Stimulated activated CD8-positive, alpha-beta memory T cell treated with anti-CD3 and anti-CD28 coated beads, Interleukin-2, amount 100 ng/mL, for 48 hours (primary cell): ENCODE data around the gene SLC25A23.

Experiments used
- DNase-seq, 2 donors: peaks; one replicate each; pipeline ENCODE4 v3.0.0-alpha.2; 2020; ENCODE audit warnings: low read depth in 2 of 2

Gene SLC25A23

DNA sequence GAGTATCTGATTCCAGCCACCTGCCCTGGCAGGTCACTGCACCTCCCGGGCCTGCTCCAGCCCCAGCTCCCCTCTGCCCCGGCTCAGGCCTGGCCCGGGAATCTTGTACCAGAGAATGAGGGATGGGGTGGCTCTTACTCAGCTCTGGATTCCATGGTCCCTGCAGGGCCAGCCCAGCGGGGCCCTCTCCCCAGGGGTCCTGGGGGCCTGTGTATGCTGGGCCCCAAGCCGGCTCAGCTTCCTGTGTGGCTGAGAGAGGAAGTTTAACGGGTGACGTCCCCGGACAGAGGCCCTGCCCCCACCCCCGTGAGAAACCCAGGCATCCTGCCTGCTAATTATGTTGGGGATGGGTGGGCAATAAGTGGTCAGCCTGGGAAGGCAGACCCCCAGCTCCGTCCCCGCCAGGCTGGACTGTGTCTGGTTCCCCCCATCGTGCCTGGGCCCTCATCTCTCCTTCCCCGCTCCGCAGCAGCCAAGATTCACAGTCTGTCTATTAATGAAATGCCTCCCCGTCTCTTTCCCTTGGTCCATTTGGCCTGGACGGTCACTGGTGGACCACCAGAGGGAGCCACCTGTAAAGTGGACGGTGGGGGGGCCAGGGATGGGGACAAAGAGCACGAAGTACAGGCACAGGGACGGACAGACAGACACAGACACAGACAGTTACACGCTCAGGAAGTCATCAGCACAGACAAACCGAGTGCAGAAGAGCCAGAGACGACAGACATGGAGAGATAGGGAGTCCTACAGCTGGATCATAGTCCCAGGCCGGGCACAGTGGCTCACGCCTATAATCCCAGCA is 22.1 kb upstream of the SLC25A23 start, which contains the start of gene DENND1C:
TSS of gene DENND1C (minus strand) at position 247 of the 802 bp plus-strand sequence. CDS start at position 155, 92 bp downstream.
- peak; percentile 59 to 65 for DNase-seq

DNA sequence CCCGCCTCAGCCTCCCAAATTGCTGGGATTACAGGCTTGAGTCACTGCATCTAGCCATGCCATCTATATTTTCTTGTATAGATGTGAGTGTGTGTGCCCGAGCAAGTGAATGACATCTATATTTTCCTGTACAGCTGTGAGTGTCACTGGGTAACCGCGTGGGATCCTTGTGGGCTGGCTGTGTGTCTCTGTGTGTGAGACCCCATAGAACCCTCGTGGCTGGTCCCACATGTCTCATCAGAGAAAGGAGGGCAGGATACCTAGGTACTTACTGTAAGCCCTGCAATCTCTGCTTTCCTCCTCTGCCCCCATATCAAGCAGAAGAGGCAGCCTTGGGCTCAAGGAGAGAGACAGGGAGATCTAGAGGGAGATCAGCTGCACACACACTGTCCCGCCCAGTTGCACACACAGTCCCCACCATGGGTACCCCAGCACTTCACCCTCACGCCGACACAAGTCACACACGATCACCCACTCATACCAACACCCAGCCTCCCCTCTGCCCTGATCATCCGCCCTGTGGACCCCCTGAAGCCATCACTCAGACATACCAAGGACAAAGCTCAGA is 21.3 kb upstream of the SLC25A23 start:
- DNase-seq, result no peak

DNA sequence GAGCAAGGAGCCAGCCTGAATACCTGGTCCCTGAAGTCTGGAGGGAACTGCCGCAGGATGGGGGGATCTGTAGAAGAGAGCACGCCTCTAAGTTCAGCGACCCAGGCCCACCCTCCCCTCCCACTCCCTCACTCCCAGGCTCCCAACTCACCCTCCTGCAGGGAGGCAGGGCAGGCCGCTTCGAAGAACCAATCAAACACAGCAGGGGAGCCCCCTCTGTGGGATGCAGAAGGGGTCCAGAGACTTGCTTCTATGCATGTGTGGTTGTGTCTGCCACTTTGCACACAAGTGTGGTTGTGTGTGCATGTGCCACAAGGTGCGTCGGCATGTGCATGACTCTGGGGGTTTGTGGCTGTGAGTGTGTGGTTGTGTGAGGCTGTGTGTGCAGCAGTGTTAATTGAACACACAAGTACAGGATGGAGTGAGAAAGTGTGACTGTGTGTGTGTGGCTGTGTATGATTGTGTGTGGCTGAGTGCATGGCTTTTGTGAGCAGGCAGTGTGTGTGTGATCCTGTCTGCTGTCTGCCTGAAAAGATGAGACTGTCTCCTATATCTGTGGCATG is 20.3 kb upstream of the SLC25A23 start:
- no peak for DNase-seq

DNA sequence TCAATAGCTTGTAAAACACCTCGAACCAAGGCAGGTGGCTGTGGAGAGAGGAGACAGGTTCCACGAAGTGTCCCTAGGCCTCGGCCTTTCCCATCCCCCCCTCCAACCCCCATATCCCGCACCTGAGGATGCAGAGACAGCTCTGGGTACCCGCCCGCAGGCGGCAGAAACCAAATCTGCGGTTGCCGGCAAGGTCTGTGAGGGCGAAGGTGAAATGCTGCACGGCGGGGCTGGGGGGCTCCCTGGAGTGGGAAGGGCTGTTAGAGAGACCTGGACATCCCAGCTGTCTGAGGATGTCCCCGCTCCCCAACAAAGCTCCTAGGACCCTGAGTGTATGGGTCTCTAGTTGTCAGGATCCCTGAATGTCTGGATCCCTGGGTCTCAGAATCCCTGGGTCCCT is 19.2 kb upstream of the SLC25A23 start:
- DNase-seq, result no peak

DNA sequence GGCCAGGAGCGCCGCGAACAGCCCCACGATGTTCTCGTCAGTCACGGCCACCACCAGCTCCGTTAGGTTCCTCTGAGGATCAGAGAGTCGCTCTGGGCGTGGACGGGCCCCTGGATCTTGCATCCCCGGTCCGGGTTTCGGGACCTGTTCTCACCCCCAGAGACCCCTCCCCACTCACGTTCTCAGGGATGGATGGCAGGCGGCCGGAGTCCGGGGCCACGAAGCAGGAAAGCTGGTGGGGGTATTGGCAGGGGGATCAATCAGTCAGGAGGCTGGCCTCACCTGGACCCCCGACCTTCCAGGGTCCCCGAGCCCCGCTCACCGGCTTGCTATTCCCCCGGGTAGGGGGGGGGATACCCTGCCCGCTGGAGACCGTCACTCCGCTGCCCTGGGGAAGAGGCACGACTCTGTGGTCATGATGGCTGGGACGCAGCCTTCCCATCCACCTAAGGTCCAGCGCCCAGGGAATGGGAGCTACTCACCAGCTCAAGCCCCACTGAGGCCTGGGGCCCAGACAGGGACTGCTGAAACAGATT is 17.4 kb upstream of the SLC25A23 start:
- DNase-seq, result no peak

DNA sequence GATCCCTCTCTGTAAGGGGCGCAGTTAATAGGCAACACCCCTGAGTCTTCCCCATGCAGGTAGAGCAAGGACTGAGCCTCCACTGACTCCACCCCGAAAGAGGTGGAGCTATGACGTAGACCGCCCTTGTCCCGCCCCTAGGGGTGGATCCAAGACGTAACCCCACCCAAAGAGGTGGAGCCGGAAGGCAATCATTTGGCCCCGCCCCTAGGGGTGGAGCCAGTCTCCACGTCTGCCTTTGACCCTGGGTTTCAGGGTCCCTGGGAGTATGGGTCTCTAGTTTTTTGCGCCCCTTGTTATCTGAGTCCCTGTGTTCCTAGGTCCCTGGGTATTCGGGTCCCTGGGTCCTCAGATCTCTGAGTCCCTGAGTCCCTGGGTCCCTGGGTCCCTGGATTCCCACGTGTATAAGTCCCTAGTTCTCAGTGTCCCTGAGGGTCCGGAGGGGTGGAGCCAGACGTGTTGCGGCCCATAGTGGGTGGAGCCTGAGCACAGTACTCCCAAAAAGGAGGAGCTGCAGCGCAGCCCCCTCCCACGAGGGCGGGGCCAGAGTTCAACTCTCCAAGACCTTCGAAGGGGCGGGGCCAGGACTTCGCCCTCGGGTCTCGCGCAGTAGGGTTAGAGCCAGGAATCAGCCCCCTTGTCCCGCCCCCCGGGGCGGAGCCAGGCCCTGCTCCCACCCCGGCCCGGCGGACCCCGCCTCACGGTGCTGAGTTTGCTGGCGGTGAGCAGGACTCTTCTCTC is 16.7 kb upstream of the SLC25A23 start:
- DNase-seq, result peak; percentile 56 to 60

DNA sequence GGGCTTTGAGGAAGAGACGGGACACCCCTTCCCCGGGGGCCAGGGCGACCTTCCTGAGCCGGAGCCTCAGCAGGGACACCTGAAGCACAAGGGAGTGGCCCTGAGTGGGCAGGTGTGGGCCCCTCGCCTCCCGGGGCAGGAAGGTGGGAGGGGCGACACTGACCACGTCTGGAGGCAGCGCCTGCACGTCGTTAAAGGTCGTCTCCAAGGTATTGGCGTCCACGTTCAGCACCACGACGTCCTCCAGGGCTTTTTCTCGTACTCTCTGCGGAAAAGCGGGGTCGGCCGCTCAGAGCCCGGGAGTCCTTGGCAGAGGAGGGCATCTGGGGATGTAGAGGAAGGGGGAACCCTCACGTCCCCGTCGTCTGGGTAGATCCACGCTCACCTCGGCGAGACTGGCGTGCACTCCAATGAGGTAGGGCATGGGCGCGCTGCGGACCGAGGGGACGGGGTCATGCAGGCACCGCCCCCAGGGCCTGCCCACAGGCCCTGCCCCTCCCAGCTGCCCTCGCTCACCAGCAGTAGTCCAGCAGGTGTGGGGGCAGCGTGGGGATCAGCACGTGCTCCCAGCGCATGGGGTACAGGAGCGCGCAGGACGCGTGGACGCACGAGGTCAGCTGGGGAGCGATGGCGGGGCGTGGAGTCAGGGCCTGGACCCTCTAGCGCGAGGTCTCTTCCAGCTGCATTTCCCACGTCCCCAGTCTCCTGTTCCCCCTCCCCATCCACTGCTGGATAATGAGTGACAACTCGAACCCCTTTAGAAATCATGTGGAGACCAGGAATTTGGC is 15.9 kb upstream of the SLC25A23 start:
- DNase-seq, result no peak

DNA sequence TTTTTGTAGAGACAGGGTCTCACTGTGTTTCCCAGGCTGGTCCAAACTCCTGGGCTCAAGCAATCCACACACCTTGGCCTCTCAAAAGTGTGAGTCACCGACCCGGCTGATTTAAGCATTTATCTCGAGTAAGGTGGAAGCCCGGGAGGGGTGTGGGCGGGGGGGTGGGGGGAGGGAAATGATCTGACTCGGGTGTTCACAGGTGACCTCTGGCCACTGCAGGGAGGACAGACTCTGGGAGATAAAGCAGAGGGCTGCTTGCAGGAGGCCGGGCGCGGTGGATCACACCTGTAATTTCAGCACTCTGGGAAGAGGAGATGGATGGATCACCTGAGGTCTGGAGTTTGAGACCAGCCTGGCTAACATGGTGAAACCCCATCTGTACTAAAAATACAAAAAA is 14.1 kb upstream of the SLC25A23 start:
- DNase-seq, result no peak

DNA sequence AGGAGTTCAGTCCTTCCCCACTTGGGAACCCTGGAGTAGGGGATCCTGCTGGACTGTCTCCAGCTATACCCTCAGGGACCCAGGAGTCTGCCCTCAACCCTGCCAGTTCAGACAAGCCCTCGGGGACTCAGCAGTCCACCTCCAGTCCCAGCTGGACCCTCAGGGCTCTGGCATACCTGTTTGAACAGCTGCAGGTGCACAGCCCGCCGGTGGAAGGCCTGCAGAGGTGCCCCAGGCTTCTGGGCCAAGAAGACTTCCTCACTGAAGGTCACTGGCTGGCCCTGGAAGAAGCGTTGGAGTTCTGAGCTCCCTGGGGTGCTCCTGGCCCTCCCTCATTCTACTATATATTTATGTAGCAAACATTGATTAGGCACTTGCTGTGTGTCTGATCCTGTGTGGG is 13.1 kb upstream of the SLC25A23 start:
- no peak for DNase-seq

DNA sequence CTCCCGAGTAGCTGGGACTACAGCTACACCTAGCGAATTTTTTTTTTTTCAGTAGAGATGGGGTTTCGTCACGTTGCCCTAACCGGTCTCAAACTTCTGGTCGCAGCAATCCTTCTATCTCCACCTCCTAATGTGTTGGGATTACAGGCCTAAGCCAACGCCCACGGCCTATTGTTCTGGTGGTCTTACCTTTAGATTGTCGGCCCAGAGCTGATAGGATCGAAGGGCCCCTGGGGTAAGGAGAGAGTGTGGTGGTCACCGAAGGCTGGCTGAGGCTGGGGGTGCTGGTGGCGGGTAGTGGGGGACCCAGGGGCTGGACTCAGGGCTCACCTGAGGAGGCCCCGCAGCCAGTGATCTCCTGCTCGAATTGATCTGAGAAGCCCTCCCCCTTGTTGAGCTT is 11.5 kb upstream of the SLC25A23 start:
- DNase-seq, result no peak

DNA sequence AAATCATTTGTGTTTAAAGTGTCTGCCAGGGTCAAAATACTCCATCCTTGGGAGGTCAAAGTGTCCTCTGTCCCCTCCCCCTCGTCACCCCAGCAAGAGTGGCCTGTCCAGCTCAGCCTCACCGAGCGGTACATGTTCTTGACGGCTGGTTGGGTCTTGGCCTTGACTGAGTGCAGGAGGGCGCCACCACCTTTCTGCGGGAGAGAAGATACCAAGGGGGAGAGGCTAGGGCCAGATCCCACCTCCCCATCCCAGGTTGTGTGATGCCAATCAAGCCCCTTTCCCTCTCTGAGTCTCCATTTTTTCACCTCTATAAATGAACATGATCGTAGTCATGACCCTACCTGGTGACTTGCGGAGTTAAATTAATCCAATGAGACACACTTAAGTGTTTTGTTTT is 10.6 kb upstream of the SLC25A23 start:
- DNase-seq, result no peak

DNA sequence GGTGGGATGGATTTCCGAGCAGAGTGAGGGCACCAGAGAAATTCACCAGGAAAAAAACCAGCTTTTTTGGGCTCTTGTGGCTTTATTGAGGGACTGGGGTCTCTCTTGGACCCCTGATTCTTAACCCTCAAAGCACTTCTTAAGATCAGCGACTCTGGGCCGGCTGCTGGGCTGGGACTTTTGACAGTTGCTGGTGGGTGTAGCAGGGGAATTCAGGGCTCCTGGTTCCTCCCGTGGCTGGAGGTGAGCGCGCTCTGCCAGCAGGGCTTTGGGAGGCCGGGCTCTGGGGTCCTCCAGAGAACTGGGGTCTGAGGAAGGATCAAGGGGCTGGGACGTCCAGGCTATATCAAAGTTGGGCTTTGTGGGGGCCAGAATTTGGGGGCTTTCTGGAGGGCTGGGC is 7.8 kb upstream of the SLC25A23 start:
- DNase-seq, result no peak

DNA sequence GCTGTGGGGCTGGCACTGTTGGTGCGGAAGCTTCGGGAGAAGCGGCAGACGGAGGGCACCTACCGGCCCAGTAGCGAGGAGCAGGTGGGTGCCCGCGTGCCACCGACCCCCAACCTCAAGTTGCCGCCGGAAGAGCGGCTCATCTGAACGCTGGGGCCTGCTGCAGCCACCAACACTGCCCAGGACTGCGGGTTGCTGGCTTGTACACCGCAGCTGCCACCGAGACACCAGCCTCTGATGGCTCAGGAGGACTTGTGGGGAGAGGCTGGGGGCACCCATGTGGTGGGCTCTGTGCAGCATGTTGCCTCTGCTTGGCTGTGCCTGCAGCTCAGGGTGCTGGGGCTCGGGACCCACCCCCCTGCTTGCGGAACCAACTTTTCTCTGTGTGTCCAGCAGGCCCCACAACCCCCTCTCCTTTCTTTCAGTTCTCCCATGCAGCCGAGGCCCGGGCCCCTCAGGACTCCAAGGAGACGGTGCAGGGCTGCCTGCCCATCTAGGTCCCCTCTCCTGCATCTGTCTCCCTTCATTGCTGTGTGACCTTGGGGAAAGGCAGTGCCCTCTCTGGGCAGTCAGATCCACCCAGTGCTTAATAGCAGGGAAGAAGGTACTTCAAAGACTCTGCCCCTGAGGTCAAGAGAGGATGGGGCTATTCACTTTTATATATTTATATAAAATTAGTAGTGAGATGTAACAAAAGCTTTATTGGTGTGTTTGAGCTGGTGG is 7.1 kb upstream of the SLC25A23 start:
- no peak for DNase-seq

DNA sequence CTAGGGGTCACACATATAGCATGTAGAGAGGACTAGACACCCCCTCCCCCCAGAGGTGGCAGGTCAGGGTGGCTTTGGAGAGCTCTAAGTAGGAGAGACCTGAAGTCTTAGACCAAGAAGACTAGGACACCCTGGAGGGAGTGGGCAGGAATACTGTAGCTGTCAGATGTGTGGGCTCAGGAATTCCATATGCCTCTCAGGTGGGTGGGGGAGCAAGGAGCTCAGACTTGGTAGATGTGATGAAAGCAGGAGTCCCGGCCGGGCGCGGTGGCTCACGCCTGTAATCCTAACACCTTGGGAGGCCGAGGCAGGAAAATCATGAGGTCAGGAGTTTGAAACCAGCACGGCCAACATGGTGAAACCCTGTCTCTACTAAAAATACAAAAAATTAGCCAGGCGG is 6.1 kb upstream of the SLC25A23 start:
- no peak for DNase-seq

DNA sequence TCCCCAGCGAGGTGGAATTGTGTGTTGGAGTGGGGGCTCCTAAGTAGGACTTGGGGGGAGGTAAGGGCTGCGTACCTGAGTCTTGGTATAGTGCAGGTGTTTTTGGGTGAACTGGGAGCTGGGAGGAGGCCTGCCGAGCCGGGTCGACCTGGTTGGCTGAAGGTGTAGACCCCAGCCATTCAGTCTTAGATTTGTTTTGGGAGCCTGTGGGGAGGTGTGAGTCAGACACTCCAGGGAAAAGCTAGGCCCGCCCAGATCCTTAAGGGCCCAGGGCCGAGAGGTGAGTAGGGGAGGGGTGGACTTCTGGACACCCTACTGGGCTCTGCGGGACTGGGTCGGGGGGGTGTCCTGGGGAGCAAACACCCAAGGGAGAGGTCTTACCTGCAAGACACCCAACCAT is 5.4 kb upstream of the SLC25A23 start:
- DNase-seq, result no peak

DNA sequence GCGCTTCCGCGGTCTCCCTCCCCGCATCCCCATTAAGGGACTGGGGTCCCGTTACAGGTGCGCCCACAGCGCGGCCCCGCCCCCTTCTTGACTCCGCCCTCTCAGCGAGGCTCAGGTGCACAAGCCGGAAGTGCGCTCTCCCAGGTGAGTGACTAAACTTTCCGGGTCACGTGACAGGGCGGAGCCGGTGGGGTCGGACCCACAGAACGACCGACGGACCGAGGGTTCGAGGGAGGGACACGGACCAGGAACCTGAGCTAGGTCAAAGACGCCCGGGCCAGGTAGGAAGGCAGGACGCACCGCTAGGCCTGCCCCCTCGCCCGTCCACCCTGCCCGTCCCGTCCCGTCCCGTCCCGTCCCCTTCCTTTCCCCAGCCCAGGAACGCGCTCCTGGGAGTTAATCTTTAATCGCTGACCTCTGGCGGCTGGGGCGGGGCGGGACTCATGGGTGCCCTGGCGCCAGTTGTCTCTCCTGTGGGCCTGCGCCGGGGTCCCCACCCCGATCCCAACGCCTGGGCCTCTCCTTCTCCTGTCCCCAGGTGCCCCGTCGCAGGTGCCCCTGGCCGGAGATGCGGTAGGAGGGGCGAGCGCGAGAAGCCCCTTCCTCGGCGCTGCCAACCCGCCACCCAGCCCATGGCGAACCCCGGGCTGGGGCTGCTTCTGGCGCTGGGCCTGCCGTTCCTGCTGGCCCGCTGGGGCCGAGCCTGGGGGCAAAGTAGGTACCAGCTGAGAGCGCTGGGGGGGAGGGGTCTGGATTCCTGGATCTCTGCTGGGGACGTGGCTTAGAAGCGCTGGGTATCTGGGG is 4.7 kb upstream of the SLC25A23 start, which contains the start of gene CRB3:
TSS of gene CRB3 (plus strand) at position 202 of the 804 bp plus-strand sequence. CDS start at position 633, 431 bp downstream.
- DNase-seq, result peak in 1 of 2 donors; percentile 20

DNA sequence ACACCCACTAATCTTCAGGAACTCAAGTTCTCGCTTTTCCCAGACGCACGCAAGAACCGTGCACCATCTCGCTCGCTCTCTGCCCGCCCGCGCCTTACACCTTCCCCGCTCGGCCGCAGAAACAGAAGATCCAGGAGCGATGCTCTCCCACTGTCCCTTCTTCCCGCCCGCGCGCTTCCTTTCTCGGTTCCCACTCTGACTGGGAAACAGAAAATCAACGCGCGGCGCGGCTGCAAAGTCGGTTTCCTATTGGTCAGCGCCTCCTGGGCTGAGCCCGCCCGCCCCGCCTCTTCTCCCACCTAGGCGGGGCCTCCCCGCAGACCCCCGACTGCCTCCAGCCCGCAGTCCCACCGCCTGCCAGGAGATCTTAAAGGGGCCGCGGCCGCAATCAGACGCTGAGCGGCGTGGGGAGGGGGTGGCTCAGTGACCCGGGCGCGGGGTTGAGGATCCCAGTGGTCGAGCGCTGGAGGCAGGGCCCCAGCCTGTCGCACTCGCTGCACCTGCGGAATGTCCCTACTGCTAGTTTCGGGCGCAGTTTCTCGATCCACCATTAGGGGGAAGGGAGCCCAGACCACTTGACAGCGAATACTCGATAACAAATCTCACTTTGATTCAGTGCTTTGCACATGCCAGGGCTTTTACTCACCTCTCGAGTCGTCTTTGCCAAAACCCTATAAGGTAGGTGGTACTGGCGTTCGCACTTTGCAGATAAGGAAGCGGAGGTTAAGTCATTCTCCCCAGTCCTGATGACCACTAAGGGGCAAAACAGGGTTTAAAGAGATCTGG is 700 bp upstream of the SLC25A23 start:
- peak; percentile 96 to 97 for DNase-seq

DNA sequence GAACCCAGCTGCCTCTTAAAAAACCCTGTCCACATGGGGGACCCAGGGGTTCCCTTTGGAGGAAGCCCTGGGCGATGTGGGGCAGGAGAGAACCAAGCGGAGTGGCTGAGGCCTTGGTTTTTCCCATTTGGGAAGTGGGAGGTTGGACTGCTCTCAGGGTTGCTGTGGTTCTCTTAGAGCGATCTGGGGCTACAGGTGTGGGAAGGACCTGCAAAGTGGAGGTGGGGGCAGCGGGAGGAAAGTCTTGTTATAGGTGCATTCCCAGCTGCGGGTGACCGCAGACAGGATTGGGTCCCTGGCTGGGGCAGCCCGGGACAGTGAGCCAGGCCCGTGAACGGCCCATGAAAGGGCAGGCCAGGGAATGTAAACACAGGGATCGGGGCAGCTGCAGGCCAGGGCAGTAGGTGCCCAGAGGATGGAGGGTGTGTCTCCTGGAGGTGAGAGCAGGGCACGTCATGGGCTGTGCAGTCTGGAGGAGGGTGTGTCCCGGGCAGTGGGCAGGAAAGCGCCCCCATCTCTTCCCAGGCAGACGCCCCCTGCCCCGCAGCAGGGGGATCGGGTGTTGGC is 814 bp downstream of the SLC25A23 start:
- no peak for DNase-seq
